GM12891 (cell line): ENCODE results near the gene RASAL1.

Experiments used
- DNase-seq: peaks from one replicate; pipeline ENCODE4 v3.0.0; 2011; ENCODE audit warnings: low spot score; ENCODE audit not compliant: insufficient read length
- FAIRE-seq: peaks from 2 replicates; lab custom pipeline; 2011; peaks lifted over from hg19 to GRCh38; lab: Jason Lieb, UNC
- PAX5 ChIP-seq: IDR thresholded peaks from 2 replicates; pipeline ENCODE4 v1.6.1; 2011; ENCODE audit warnings: low read length, moderate library complexity, mild to moderate bottlenecking; ENCODE audit not compliant: insufficient read depth, severe bottlenecking
- POLR2A ChIP-seq: IDR thresholded peaks from 2 replicates; pipeline ENCODE4 v1.6.1; 2011; ENCODE audit warnings: low read depth, low read length, control low read depth
- POLR2AphosphoS5 ChIP-seq: IDR thresholded peaks from 2 replicates; pipeline ENCODE4 v1.6.1; 2011; ENCODE audit warnings: low read depth, low read length, control low read depth
- POU2F2 ChIP-seq: IDR thresholded peaks from 2 replicates; pipeline ENCODE4 v1.6.1; 2011; ENCODE audit warnings: low read depth, mild to moderate bottlenecking, control low read depth, low read length, moderate library complexity
- SPI1 ChIP-seq: IDR thresholded peaks from 2 replicates; pipeline ENCODE4 v1.6.1; 2011; ENCODE audit warnings: low read depth, low read length, control low read depth
- TAF1 ChIP-seq: IDR thresholded peaks from 2 replicates; pipeline ENCODE4 v1.6.1; 2011; ENCODE audit warnings: low read depth, low read length, control low read depth

The RASAL1 gene

DNA sequence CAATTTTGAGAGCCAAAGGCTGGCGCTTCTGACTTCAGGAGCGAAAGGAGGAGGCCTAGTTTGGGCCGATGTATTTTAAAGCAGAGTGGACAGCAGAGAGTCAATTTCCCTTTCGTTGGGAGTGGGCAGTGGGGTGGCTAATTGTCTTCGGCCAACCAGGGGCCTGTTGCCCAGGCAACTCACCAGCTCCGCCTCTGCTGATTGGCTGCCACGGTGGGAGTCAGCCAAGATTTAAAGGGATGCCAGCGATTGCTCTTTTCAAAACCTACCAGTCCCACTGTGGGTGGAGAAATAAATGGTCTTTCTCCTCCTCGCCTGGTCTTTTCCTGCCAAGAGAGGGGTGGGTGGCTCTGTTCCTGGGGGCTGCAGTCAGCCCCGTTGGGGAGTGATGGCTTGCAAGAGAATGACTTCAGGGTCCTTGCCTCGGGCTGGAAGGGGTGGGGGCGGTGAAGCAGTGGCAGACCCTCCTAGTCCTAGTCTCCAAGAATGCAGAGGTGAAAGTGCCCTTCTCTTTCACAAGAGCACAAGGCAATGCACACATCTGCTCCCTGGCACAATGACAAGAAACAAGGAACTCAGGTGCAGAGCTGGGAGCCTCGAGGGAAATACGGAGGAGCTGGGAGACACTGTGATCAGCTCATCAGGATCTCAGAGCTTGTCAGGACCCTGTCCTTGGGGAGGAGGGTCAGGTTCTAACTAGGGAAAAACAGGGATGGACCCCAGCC is 37.7 kb downstream of the RASAL1 start:
- no peak for TF ChIP-seq TAF1
- TF ChIP-seq POU2F2: no peak
- no peak for TF ChIP-seq SPI1
- TF ChIP-seq POLR2A: no peak
- TF ChIP-seq POLR2AphosphoS5: no peak
- no peak for TF ChIP-seq PAX5
- FAIRE-seq (no peak), DNase-seq (no peak)

DNA sequence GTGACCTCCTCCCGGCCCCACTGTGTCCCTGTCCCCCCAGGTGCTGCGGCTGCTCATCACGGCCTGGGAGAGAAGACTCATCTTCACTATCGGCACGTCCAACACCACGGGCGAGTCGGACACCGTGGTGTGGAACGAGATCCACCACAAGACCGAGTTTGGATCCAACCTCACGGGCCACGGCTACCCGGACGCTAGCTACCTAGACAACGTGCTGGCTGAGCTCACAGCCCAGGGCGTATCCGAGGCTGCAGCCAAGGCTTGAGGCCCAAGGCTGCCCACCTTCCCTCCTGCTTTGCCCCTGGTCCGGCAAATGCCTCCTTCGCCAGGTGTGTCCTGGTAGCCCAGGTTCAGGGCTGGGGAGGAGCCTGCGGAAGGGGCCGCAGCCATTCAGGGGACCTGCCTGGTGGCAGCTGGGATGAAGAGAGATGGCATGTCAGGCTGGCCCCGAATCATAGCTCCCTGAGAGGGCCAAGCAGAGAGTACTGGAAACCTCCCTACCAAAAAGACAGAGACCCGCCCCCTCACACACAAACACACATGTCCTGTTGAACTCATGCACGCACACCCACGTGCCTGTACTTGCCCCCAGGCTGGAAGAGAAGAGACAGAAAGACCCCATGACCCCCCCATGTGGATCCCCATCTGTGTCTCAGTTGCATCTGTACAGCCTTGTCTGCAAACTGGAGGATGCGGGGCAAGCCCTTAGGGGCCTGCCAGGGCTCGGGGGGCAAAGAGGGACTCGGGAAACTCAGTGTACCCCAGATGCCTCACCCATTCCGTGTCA is 38.7 kb downstream of the RASAL1 start:
- FAIRE-seq (peak; percentile 26), DNase-seq (no peak)
- TF ChIP-seq TAF1: no peak
- no peak for TF ChIP-seq PAX5
- TF ChIP-seq POU2F2: no peak
- TF ChIP-seq POLR2A: no peak
- no peak for TF ChIP-seq SPI1
- no peak for TF ChIP-seq POLR2AphosphoS5

DNA sequence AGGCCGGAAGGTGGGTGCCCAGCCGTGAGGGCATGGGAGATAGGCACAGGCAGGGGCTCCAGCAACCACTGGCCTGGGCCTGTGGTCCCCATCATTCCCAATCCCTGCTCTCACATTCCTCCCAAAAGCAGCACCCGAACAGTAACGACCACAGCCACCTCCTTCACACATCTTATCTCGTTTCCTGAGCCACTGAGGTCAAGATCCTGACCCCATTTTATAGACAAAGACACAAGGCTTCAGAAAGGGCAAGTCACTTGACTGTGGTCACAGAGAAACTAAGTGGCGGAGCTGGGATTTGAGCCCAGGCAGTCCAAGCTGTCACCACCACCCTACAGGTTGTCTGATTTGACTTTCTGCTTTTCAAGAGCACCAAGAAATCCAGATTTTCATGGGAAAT is 40.2 kb downstream of the RASAL1 start:
- DNase-seq (no peak), FAIRE-seq (no peak)
- TF ChIP-seq POU2F2: no peak
- no peak for TF ChIP-seq PAX5

DNA sequence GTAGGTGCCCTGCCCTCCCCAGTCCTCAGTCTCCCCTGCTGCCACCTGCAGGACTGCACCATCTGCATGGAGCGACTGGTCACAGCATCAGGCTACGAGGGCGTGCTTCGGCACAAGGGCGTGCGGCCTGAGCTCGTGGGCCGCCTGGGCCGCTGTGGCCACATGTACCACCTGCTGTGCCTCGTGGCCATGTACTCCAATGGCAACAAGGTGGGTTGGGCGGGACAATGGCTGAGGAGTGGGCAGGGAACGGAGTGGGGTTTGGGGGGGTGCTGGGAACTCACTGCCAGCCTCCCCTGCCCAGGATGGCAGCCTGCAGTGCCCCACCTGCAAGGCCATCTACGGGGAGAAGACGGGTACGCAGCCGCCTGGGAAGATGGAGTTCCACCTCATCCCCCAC is 40.8 kb downstream of the RASAL1 start:
- DNase-seq: no peak
- TF ChIP-seq SPI1 (no peak), TAF1 (no peak), PAX5 (no peak), POLR2A (no peak), POU2F2 (no peak)
- no peak for FAIRE-seq

DNA sequence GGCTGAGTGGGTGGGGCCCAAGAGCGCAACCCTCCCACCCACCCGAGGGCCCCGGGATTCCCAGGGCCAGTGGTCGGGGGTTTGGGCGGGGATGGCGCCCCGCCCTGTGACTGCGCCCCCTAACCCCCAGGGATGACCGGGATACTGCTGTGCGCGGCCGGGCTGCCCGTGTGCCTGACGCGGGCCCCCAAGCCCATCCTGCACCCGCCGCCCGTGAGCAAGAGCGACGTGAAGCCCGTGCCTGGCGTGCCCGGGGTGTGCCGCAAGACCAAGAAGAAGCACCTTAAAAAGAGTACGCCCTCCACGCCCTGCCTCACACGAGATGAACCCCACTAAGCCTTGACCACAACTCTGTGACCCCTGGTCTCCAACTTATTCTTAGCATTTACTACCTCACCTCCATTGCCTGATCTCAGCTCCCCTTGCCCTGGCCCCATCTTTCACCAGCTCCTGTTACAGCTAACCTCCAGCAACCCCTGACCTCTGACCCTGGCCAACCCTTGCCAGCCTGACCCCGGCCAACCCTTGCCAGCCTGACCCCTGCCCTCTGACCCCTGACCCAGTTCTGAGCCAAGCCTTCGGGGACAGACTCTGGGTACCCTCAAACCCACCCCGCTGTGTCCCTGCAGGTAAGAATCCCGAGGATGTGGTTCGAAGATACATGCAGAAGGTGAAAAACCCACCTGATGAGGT is 42.0 kb downstream of the RASAL1 start:
- DNase-seq: no peak
- no peak for TF ChIP-seq TAF1
- TF ChIP-seq POU2F2: no peak
- no peak for TF ChIP-seq PAX5
- TF ChIP-seq POLR2A: no peak
- TF ChIP-seq POLR2AphosphoS5: no peak
- no peak for TF ChIP-seq SPI1
- FAIRE-seq: no peak

DNA sequence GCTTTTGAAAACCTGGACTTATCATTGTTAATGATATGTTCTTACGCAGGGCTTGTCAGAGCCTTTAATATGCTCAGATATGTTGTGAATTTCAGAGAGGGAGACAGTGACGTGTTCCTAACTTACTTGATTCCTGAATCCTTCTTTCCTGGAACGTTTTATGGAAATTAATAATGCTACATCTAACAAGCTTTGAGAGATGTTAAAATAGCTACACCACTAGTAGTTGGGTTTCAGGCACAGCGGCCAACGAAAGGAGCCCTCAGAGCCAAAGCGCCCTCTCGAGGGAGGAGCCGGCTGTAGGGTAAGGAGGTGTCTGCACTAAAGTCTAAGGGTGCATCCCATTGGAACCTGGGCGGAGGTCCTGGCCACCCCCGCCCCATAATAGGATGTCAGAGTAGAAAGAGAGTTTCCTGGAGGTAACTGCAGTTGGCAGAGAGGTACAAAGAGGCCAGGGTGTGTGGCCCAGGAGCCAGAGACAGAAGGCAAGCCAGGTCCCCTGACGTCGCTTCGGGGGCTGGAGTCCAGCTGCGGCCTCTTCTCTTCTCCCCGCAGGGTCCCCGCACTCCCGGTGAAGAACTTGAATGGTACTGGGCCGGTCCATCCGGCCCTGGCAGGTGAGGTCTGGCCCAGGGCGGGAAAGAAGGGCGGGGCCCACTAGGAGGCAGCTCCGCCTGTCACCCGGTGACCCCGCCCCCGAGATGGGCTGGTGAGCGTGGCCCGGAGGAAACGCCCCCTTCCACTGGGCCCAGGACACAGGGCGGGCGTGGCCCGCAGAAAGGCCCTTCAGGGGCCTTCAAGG is 42.8 kb downstream of the RASAL1 start:
- DNase-seq (peak; percentile 74), FAIRE-seq (peak; percentile 86)
- no peak for TF ChIP-seq POLR2AphosphoS5
- no peak for TF ChIP-seq PAX5
- no peak for TF ChIP-seq POU2F2
- no peak for TF ChIP-seq POLR2A
- no peak for TF ChIP-seq TAF1
- TF ChIP-seq SPI1: no peak

DNA sequence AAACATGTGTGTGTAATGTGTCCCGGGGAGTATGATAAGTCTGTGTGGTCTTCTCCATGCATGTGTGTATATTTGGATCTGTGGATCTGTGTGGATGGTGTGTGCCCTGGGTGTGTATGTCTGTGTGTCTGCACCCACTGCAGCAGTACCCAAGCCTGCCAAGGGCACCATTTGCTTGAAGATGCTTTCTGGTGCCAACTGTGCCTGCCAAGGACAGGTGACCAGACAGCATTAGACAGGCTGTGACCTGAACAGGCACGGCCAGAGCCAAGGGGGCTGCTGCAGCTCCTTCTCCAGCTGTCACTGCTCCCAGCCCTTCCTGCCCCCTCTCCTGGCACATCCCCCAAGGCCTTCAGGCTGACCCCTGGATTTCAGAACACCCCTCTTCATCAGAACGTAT is 44.1 kb downstream of the RASAL1 start:
- no peak for DNase-seq
- peak; percentile 82 for FAIRE-seq
- no peak for TF ChIP-seq PAX5
- no peak for TF ChIP-seq POU2F2
- no peak for TF ChIP-seq SPI1
- no peak for TF ChIP-seq POLR2AphosphoS5

DNA sequence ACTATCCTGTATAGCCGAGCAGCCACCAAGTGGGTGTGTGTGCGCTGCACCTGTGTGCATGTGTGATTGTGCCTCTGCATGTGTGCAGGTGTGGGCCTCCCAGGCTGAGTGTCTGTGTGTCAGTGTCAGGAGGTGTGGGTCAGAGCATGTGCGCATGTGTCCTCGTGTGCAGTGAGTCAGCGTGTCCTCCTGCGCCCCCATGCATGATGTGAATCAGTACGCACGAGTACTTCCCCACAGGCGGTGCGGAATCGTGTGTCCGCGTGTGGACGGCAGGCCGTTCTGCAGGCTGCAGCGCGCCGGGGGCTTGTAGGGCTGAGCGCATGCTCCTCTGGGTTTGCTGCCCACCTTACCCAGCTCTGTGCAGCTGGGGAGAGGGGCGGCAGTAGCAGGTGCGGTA is 44.8 kb downstream of the RASAL1 start:
- FAIRE-seq: peak; percentile 51

DNA sequence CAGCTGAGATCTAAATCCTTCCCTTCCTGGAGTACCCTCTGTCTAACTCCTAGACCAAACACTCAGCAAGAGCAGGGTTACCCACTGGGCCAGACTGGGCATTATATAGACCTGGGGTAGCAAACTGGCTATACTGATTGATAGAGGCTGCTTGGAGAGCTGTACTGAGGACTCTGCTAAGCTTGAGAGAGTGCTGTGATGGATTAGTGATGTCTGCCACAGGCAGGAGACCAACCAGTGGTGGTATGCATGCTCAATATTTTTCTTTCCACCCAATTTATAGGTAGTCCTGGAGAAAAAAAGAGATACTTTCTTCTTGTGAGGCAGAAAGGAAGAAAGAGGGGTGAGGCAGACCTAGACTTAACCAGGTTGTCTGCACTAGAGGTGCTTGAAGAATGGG is 45.7 kb downstream of the RASAL1 start:
- no peak for TF ChIP-seq POLR2A
- no peak for TF ChIP-seq PAX5
- TF ChIP-seq SPI1: no peak
- TF ChIP-seq POLR2AphosphoS5: no peak
- TF ChIP-seq TAF1: no peak
- no peak for TF ChIP-seq POU2F2
- DNase-seq (no peak), FAIRE-seq (peak; percentile 58)

More for the DNA sequence above, 44.8 kb downstream of the RASAL1 start:
- TF ChIP-seq PAX5 (no peak), SPI1 (no peak), POLR2AphosphoS5 (no peak), POU2F2 (no peak), POLR2A (no peak), TAF1 (no peak)
- no peak for DNase-seq
